Measurements from ENCODE around the gene DYRK3. TPM values are rescaled to one million over a fixed set of nuclear protein-coding genes. Genes with fewer than 3 reads are reported as not detected.

DYRK3 gene
- total and polyA plus RNA-seq, 2 of the 8 experiments (the other 6 are each of a cell fraction or from before 2014, with no cell fraction given) = 2.1 to 8.5 TPM

DNA sequence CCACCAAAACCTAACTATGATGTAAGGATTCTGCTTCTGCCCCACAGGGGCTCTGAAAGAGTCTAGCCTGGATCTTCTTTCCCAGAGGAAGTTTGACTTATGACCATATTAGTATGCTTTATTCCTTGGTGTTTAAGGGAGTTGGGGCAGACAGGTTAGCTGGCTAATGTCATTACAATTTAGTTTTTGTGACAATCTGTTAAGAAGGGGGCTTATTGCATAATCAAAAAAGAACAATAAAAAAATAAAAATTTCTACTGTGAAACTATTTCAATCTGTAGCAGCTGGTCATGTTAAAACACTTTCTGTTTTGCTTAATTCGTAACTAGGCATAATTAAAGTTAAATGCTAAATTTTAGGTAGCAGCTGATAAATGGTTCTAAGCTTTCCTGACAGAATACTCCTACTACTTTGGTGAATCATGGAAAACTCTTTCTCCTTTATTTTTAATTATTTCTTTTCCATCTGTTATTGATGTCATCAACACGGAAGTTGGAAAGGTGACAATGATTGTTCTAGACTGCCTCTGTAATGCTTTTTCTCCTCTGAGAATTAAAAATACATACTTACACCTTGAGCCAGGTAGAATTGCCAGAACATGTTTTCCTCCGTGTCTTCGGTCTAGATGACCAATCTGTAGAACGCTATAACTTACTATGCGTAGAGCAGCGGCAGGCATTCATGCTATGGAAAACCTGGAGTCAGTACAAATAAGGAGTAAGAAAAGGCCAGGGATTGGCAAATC is 18.6 kb downstream of the DYRK3 start:
- Histone ChIP-seq H2BK15ac (ENCODE audit: low read length) (no peak overlapping the region), H3K4me3 (ENCODE audit: extremely low read depth in 1 of 4, insufficient read depth in 2 of 4, low read depth in 3 of 4, low read length in 4 of 4) (no peak overlapping the region), H3K14ac (ENCODE audit: insufficient read length) (no peak overlapping the region), H2AK5ac (ENCODE audit: low read depth, low read length) (no peak overlapping the region), H3K56ac (replicated peaks; ENCODE audit: insufficient read length, low read depth, low read length) (no peak overlapping the region), H3K4ac (replicated peaks; ENCODE audit: insufficient read length, low read depth, low read length) (no peak overlapping the region), H3K4me2 (ENCODE audit: insufficient read depth in 1 of 2, low read depth in 2 of 2, low read length in 2 of 2) (no peak overlapping the region), H4K20me1 (replicated peaks in 1 of 2; ENCODE audit: control insufficient read depth in 1 of 2, insufficient read depth in 2 of 2, low read length in 2 of 2) (no peaks in the 10 kb centered on the region), H2BK20ac (ENCODE audit: low read length) (no peak overlapping the region), H2AFZ (ENCODE audit: low read length) (no peak overlapping the region), H4K5ac (ENCODE audit: insufficient read length, low read depth, low read length) (no peak overlapping the region), H3K9me3 (ENCODE audit: insufficient read depth in 2 of 2, low read depth in 1 of 2, low read length in 1 of 2) (no peaks in the 10 kb centered on the region), H3K27ac (ENCODE audit: low read depth, low read length) (no peak overlapping the region), H3K79me2 (ENCODE audit: control insufficient read depth in 1 of 2, insufficient read depth in 2 of 2, low read length in 2 of 2) (no peaks in the 10 kb centered on the region), H3K27me3 (replicated peaks in 1 of 4; ENCODE audit: control insufficient read depth in 3 of 4, extremely low read depth in 1 of 4, insufficient read depth in 3 of 4, low read length in 3 of 4) (peaks cover 0 to 14% (median 9%) of the 10 kb centered on the region in 4 experiments; a peak in 6 of 7 replicates), H4K91ac (replicated peaks; ENCODE audit: insufficient read length, low read length) (no peak overlapping the region), H3K23me2 (ENCODE audit: low read depth, low read length) (0 out of 2 replicates have a peak, but pooled peaks cover 5% of the 10 kb centered on the region), H3K9ac (replicated peaks in 1 of 4; ENCODE audit: extremely low read depth in 1 of 4, low read depth in 3 of 4, low read length in 3 of 4) (no peak overlapping the region), H3K4me1 (replicated peaks in 1 of 4; ENCODE audit: control insufficient read depth in 3 of 4, insufficient read depth in 4 of 4, low read length in 3 of 4) (peaks cover 0 to 8% (median 2%) of the 10 kb centered on the region in 4 experiments; a peak in 5 of 7 replicates), H4K8ac (ENCODE audit: extremely low read depth, insufficient read depth, low read length) (no peak overlapping the region), H3K36me3 (ENCODE audit: control insufficient read depth in 2 of 4, insufficient read depth in 4 of 4, low read length in 3 of 4) (no peaks in the 10 kb centered on the region; a peak in 1 of 8 replicates), H2BK12ac (ENCODE audit: low read depth, low read length) (no peak overlapping the region), H3K79me1 (ENCODE audit: low read depth, low read length) (no peaks in the 10 kb centered on the region), H3K23ac (ENCODE audit: insufficient read length) (no peak overlapping the region), H2BK5ac (ENCODE audit: low read depth, low read length) (no peak overlapping the region), H2BK120ac (replicated peaks; ENCODE audit: low read depth, low read length) (no peak overlapping the region), H3K18ac (ENCODE audit: extremely low read depth, low read length) (no peak overlapping the region)
- FAIRE-seq (no peak), DNase-seq (ENCODE audit: low read depth in 1 of 2, low spot score in 2 of 2) (no peak)
- POLR2A ChIA-PET (ENCODE audit: partially characterized antibody) = interaction anchor here (1.4 kb wide), 1 partner anchor 9 kb away, joined by 4 read pairs; no protein-coding TSS in a partner anchor
- CTCF ChIA-PET (ENCODE audit: partially characterized antibody) = interaction anchor here (0.9 to 23.8 kb wide), 6 partner anchors 16 to 425 kb away, joined by 3 to 666 read pairs (median 3); partner anchors contain the start of gene DYRK3
- 93% methylated on average over 7 of the region's 7 CpGs; no CpG with 5 or more reads in 1 of the 2 experiments for WGBS, 2 experiments (ENCODE audit: extremely low coverage in 1 of 2, insufficient coverage in 1 of 2, insufficient read length in 1 of 2, insufficient replicate concordance in 2 of 2, low coverage in 1 of 2, low lambda C conversion rate in 2 of 2, missing lambda C conversion rate in 1 of 2)
- no peak for TF ChIP-seq CHD2 (IDR thresholded peaks at IDR 0.05; ENCODE audit: low read length)
- TF ChIP-seq, protein P1, sequence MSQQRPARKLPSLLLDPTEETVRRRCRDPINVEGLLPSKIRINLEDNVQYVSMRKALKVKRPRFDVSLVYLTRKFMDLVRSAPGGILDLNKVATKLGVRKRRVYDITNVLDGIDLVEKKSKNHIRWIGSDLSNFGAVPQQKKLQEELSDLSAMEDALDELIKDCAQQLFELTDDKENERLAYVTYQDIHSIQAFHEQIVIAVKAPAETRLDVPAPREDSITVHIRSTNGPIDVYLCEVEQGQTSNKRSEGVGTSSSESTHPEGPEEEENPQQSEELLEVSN (IDR thresholded peaks at IDR 0.05) = no peak
- no peak for TF ChIP-seq SUZ12 (IDR thresholded peaks at IDR 0.05; ENCODE audit: low read length)
- no peak for TF ChIP-seq RNF2 (IDR thresholded peaks at IDR 0.05; ENCODE audit: borderline replicate concordance, low read depth, low read length, missing control alignments, poor library complexity, severe bottlenecking)
- TF ChIP-seq, protein P2, sequence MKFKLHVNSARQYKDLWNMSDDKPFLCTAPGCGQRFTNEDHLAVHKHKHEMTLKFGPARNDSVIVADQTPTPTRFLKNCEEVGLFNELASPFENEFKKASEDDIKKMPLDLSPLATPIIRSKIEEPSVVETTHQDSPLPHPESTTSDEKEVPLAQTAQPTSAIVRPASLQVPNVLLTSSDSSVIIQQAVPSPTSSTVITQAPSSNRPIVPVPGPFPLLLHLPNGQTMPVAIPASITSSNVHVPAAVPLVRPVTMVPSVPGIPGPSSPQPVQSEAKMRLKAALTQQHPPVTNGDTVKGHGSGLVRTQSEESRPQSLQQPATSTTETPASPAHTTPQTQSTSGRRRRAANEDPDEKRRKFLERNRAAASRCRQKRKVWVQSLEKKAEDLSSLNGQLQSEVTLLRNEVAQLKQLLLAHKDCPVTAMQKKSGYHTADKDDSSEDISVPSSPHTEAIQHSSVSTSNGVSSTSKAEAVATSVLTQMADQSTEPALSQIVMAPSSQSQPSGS (IDR thresholded peaks at IDR 0.05; ENCODE audit: low read length) = no peak
- TF ChIP-seq TCF12 (IDR thresholded peaks at IDR 0.05; ENCODE audit: low read depth, low read length) = no peak
- no peak for TF ChIP-seq HDAC6 (IDR thresholded peaks at IDR 0.05; ENCODE audit: low read depth, low read length)
- TF ChIP-seq TEAD4 (IDR thresholded peaks at IDR 0.05; ENCODE audit: low read depth, low read length) = no peak
- no peak for TF ChIP-seq POLR2AphosphoS5 (IDR thresholded peaks at IDR 0.05; ENCODE audit: low read depth, low read length)
- TF ChIP-seq KDM4A (IDR thresholded peaks at IDR 0.05; ENCODE audit: low read depth, low read length, severe bottlenecking) = no peak

Measured in H1 (cell line).